ENCODE data around the gene FAIM2.

DNA sequence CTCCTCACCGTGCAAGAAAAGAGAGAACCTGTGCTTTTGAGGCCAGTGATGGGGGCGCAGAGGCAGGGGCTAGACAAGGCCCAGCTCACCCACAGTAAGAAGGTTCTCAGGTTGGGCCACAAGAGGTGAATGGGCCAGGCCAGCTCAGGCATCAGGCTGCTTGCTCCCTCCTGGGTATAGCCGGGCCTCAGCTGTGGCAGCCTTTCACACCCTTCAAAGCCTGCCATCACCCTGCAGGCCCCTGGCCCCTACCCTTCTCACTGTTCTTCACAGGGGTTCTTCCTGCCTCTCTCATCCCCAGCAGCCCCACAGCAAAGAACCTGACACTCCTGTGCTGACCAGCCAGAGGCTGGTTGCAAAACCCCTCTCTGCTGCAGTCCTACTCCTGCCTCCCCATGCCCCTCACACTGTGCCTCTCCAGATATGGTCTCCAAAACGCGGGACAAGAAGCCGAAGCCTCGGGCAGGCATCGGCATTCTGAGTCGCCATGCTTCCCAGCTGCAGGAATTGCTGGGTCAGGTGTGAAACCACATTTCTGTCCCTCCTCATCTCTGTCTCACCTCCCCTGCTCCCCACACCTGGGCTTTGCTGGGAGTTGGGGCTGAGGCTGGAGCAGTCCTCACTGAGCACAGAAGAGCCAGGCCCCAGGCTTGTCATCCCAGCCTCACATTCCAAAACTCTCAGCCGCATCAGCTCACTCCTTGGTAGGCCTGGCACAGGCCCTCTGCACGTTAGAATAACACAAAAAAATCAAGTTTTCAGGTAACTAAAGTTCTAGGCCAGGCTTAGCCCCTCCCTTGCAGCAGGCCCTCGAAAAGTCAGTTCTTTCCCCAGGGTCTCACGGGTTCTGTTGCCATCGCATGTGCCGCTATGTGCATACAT lies 6.9 kb upstream of the FAIM2 start:
- TF ChIP-seq, protein P1, sequence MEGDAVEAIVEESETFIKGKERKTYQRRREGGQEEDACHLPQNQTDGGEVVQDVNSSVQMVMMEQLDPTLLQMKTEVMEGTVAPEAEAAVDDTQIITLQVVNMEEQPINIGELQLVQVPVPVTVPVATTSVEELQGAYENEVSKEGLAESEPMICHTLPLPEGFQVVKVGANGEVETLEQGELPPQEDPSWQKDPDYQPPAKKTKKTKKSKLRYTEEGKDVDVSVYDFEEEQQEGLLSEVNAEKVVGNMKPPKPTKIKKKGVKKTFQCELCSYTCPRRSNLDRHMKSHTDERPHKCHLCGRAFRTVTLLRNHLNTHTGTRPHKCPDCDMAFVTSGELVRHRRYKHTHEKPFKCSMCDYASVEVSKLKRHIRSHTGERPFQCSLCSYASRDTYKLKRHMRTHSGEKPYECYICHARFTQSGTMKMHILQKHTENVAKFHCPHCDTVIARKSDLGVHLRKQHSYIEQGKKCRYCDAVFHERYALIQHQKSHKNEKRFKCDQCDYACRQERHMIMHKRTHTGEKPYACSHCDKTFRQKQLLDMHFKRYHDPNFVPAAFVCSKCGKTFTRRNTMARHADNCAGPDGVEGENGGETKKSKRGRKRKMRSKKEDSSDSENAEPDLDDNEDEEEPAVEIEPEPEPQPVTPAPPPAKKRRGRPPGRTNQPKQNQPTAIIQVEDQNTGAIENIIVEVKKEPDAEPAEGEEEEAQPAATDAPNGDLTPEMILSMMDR (IDR thresholded peaks at IDR 0.05; ENCODE audit: insufficient read depth, low read depth, low read length), result no peak
- TF ChIP-seq EZH2 (IDR thresholded peaks at IDR 0.05; ENCODE audit: insufficient read depth, low read length), result no peak
